Measurements from ENCODE around the gene IKBIP.
"Not testable (repeated sequence)": the region's sequence is repeated elsewhere in the genome, so short reads cannot be mapped to it uniquely, and the experiment has no call there.

Gene IKBIP

DNA sequence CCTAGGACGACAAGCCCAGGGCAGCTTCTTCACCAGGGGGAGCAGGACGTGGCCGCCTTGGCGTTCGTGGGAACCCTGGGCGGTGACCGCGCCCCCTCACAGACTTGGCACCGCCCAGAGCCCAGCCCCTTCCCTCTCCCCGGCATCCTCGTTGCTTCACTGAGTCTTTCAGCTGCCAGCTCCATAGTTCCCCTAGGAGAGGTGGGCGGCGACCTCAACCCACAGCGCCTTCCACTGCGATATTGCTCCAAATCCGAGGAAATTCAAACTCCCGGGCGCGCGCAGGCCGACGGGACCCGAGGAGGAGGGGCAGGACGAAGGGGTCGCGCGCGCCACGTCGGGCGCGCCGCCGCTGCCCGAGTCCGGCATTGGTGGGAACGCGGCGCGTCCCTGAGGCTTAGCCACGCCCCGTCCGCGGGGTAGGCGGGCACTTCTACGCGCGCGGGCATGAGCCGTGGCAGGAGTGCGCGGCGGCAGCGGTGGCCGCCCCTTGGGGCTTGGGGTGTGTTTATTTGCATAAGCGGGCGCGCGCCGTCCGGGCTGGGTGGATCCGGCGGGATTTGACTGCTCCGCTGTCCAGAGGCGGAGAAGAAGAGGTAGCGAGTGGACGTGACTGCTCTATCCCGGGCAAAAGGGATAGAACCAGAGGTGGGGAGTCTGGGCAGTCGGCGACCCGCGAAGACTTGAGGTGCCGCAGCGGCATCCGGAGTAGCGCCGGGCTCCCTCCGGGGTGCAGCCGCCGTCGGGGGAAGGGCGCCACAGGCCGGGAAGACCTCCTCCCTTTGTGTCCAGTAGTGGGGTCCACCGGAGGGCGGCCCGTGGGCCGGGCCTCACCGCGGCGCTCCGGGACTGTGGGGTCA, at the start of gene IKBIP, which contains the start of gene APAF1:
Gene IKBIP (minus strand): TSS at position 77 of the 860 bp plus-strand sequence. CDS start 87 bp downstream, outside the sequence.
Gene APAF1 (plus strand): TSS at position 579 of the 860 bp plus-strand sequence. CDS start 3,070 bp downstream, outside the sequence.
- DNase-seq: peak; percentile 98 to 99 (median 98)

DNA sequence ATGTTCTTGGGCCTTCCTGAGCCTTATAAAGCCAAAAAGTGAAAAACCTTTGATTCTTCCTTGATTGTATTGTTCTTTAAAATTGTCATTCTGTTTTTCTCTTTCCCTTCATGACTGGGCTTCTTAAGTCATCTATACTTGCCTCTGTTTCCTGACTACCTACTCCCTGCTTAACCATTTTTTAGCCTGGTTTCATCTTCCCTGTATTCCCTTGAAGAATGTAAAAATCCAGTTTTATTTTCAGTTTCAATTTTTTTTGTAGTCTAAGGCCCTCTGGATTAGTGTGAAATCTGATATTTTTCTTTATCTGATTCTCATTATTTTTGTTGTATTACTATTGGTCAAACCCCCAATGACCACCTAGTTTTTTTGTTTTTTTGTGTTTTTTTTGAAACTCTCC, 46.8 kb upstream of the IKBIP start:
- DNase-seq: no peak

DNA sequence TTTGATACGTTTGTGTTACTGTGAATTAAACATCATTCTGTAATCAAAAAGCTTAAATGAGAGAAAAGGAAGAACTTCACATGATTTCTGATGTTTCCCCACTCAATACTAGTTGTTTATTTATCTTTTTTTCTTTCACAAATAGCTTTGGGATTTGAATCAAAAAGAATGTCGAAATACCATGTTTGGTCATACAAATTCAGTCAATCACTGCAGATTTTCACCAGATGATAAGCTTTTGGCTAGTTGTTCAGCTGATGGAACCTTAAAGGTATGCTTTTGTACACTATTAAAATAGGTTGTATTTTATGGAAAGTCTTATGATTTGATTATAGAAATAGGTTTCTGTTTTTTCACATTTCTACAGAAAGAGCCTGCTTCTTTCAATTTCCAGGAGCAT, 42.0 kb upstream of the IKBIP start:
- no peak for DNase-seq

DNA sequence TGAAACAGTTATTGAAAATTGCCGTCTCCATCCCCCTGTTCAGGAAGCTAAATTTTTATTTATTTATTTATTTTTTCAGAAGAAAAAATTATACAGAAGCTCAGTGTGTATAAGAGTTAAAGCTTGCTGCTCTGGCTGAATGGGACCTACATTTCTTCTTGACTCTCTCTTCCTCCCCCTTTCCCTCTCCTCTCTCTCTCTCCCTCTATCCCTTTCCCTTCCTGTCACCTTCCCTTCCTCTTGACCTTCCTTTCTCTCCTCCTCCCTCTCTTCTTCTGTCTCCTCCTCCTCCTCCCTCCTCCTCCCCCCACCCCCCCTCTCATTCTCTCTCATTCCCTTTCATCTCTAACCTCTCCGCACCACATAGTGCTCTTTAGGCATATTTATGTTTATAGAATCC, 39.6 kb upstream of the IKBIP start:
- DNase-seq: no peak

DNA sequence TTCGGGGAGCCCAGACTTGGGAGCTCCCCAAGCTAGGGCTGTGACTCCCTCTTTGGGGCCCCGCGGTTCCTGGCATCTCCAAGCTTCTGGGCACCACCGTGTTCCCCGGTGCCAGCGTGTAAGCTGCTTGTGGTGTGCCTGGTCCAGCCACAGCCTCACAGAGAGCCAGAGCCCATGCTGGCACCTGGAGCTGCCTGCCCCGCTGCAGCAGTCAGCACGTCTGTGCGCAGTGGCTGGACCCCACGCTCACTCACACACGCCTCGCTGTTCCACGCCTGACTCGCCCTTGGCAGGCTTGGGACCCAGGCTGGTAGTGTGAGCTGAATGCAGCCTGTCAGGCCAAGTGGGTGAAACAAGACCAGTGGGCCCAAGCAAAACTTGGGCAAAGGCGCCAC, 35.0 kb upstream of the IKBIP start:
- no peak for DNase-seq

- no peak for DNase-seq
These were observed 34.5 kb upstream of the IKBIP start for GRCh38 chr12:98678946-98679610.

- DNase-seq: no peak
These were observed 33.8 kb upstream of the IKBIP start for GRCh38 chr12:98678236-98678945.

DNA sequence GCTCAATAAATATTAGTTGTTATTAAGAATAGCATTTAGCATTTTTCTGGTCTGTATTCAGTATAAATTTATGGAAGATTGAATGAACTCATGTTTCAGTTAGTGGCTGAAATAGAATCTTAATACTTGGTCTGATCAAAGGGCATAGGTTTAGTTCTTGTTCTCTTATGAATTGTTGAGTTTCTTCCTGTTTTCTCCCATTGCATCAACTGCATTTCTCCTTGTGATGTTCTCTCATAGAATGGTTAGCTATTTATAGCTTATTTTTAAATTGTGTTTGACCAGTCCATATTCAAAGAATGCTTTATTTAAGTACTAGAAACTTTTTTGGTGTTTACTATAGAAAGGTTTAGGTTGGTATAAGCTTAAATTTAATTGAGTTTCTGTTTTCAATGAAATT, 30.3 kb upstream of the IKBIP start:
- DNase-seq: no peak

GRCh38 chr12:98671459-98671858, 26.9 kb upstream of the IKBIP start:
- no peak for DNase-seq

DNA sequence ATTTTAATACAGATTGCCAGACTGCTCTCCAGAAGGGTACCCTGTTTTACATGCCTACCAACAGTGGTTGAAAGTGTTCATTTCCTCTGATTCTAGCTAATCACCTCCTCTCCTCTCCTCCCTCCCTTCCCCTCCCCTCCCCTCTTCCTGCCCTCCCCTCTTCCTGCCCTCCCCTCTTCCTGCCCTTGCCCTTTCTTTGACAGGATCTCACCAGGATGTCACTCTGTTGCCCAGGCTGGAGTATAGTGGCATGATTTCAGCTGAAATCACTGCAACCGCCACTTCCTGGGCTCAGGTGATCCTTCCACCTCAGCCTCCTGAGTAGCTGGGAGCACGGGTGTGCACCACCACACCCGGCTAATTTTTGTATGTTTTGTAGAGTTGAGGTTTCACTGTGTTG, 25.2 kb upstream of the IKBIP start:
- DNase-seq: no peak

- DNase-seq: peak in 1 of 3 experiments; percentile 13
These were observed 15.9 kb upstream of the IKBIP start for GRCh38 chr12:98660521-98660920.

GRCh38 chr12:98656289-98657101, 11.9 kb upstream of the IKBIP start:
- no peak for DNase-seq

DNA sequence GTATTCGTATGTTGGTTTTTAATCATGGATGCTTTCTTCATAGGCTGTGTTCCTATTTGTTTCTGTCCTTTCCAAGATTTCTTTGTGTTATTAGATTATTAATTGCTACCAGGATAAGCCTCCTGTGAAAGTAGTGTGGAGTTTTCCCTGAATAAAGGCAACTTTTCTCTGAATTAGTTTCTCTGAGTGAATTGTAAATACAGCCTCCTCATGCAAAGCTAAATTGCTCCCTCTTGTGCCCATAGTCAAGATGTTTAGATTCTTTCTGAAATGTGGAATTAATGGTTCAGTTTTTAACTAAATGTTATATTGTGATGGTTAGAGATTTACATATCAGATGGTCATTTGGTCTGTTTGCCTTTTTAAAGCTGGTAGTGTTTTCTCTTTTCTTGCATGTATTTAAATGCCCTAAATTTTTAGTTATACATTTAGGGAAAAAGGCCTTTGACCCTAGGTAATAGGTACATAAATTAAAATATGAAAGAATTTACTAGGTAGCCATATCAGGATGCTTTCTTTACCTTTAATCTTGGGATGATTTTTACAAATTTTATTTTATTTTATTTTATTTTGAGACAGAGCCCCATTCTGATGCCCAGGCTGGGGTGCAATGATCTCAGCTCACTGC, 9.4 kb upstream of the IKBIP start:
- peak; percentile 27 to 80 (median 61) for DNase-seq

- no peak for DNase-seq
These were observed 6.7 kb upstream of the IKBIP start for GRCh38 chr12:98651328-98651727.

- peak; percentile 12 to 50 (median 36) for DNase-seq
These were observed 1.9 kb upstream of the IKBIP start for GRCh38 chr12:98646294-98647090.

- DNase-seq: peak; percentile 41 to 64 (median 63)
These were observed 1.0 kb upstream of the IKBIP start for GRCh38 chr12:98645572-98646067.

DNA sequence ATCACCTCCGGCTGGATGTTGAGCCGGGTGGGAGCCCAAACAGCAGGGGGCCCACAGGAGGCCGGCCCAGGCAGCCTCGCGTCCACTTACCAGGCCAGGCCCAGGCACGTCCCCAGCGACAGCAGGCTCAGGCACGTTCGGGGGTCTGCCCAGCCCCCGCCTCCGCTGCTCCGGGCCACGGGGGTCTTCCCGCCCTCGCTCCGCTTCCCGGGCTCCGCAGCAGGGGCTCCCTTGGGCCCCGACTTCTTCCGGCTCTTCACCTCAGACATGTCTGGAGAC, 216 bp downstream of the IKBIP start:
- DNase-seq: peak in 2 of 3 experiments; percentile 88 to 90

DNA sequence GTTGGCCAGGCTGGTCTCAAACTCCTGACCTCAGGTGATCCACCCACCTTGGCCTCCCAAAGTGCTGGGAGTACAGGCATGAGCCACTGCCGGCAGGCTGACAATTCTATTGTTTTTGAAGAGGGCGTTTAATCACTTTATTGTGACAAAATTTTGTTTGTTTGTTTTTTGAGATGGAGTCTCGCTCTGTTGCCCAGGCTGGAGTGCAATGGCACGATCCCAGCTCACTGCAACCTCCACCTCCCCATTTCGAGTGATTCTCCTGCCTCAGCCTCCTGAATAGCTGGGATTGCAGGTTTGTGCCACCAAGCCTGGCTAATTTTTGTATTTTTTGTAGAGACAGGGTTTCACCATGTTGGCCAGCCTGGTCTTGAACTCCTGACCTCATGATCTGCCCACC, 1.8 kb downstream of the IKBIP start:
- not testable (repeated sequence) for DNase-seq

GRCh38 chr12:98639491-98639890, 5.1 kb downstream of the IKBIP start:
- DNase-seq: peak in 1 of 3 experiments; percentile 16

DNA sequence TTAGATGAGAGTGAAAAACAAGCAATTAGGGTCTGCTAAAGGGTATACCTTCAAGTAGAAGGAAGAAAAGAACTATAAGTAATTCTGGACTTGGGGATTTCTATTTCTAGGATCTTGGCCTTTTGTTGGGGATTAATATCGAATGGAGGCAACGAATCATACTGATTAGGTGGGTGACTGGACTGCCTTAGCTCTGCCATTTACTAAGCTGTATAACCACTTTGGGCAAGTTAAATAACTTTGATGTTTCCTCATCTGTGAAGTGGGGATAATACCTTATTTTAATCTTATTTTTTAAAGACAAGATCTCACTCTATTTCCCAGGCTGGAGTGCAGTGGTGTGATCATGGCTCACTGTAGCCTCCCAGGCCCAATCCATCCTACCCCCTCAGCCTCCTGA, 6.6 kb downstream of the IKBIP start:
- DNase-seq: no peak

- DNase-seq: no peak
These were observed 7.5 kb downstream of the IKBIP start for GRCh38 chr12:98637068-98637467.

All from NCI-H1417 (cell line).